Naive thymus-derived CD8-positive, alpha-beta T cell (primary cell): Measurements from ENCODE around the gene KLC4. TPM values are rescaled to one million over a fixed set of nuclear protein-coding genes. Genes with fewer than 3 reads are reported as not detected.
"Not testable (repeated sequence)": the region's sequence is repeated elsewhere in the genome, so short reads cannot be mapped to it uniquely, and the experiment has no call there.

Source experiments
- ATAC-seq, 2 donors: fragments of 150-1000 bp; cut with Tn5 transposase in 1 of 2; sonication (Bioruptor Pico), chemical (Tn5 transposase) in 1 of 2; 1 replicate in 1 of 2; 2 replicates in 1 of 2; pipeline ENCODE4 v1.10.0; 2021; ENCODE audit warnings: mild to moderate bottlenecking in 2 of 2, moderate library complexity in 2 of 2
- POLR2A ChIA-PET: fragments of 350-600 bp; sonication (Branson Sonifier 250); formaldehyde crosslinking; loops from one replicate; lab custom pipeline; 2021; ENCODE audit warnings: antibody characterized with exemption; lab: Charles Lee
- DNase-seq, 10 donors: peaks; one replicate each; pipeline versions ENCODE4 v3.0.0 to v3.0.0-alpha.2; 2020 to 2022
- H3K27ac Mint-ChIP-seq, 10 donors: one replicate each; pipeline ENCODE4 v1.8.0; 2020 to 2022; ENCODE audit warnings: mild to moderate bottlenecking in 10 of 10, mixed read lengths in 10 of 10, moderate library complexity in 4 of 10, inconsistent platforms in 1 of 10
- H3K27me3 Mint-ChIP-seq, 5 donors: one replicate each; pipeline ENCODE4 v1.8.0; 2021 to 2022; ENCODE audit warnings: mixed read lengths in 5 of 5
- H3K36me3 Mint-ChIP-seq, 3 donors: one replicate each; pipeline ENCODE4 v1.8.0; 2020 to 2022; ENCODE audit warnings: mixed read lengths in 3 of 3, mild to moderate bottlenecking in 2 of 3, inconsistent platforms in 1 of 3
- H3K4me1 Mint-ChIP-seq, 4 donors: one replicate each; pipeline ENCODE4 v1.8.0; 2021 to 2022; ENCODE audit warnings: mixed read lengths in 4 of 4
- H3K4me3 Mint-ChIP-seq, 10 donors: one replicate each; pipeline ENCODE4 v1.8.0; 2020 to 2022; ENCODE audit warnings: mild to moderate bottlenecking in 10 of 10, mixed read lengths in 10 of 10, moderate library complexity in 6 of 10, inconsistent platforms in 1 of 10
- H3K9me3 Mint-ChIP-seq, 9 donors: one replicate each; pipeline ENCODE4 v1.8.0; 2020 to 2022; ENCODE audit warnings: mixed read lengths in 9 of 9, mild to moderate bottlenecking in 3 of 9, inconsistent platforms in 1 of 9, moderate library complexity in 1 of 9
- polyA plus RNA-seq, 3 donors: library from polyadenylated mRNA; unstranded; fragments of 300-500 nt; fragmentation: Illumina TruSeq; gene quantifications; one replicate each; pipeline ENCODE4 v1.2.3, GENCODE V29; 2021
- total RNA-seq, 8 experiments: library from RNA in 2 of 8; stranded (reverse) in 2 of 8; gene quantifications; one replicate each; pipeline ENCODE4 v1.2.3 and lab custom pipeline; 2021 to 2026

KLC4 gene
- total and polyA plus RNA-seq, 5 experiments from 2014 or later = 9.9 to 64.6 (median 12.7) TPM

- H3K27me3 Mint-ChIP-seq = peaks cover 8 to 23% (median 13%) of the 10 kb centered on the region in 5 donors
- ATAC-seq (peak; percentile 79 to 80), DNase-seq (peak in 4 of 10 donors; percentile 11 to 23 (median 18))
- peak within 1 kb of the TSS; percentile 58 to 79 (median 70) for H3K4me3 Mint-ChIP-seq
- H3K36me3 Mint-ChIP-seq = peaks cover 0 to 41% (median 19%) of the 10 kb centered on the region in 3 donors
- H3K9me3 Mint-ChIP-seq = no peaks in the 10 kb centered on the region
- POLR2A ChIA-PET = interaction anchor here (0.6 kb wide), 1 partner anchor 996 kb away, joined by 5 read pairs; no protein-coding TSS in a partner anchor
- peaks cover 2 to 11% (median 9%) of the 10 kb centered on the region in 4 donors for H3K4me1 Mint-ChIP-seq
- peak within 1 kb of the TSS in 1 of 10 donors; percentile 27 for H3K27ac Mint-ChIP-seq
Observed at GRCh38 chr6:43075670-43076463, 16.4 kb downstream of the KLC4 start, which contains the start of gene PTK7. TSS of gene PTK7 (plus strand) at chr6:43076314. CDS start at chr6:43076489, 175 bp downstream.

- H3K36me3 Mint-ChIP-seq = peaks cover 0 to 32% (median 17%) of the 10 kb centered on the region in 3 donors
- H3K4me1 Mint-ChIP-seq = peaks cover 5 to 11% (median 9%) of the 10 kb centered on the region in 4 donors
- DNase-seq (peak in 3 of 10 donors; percentile 13 to 43 (median 33)), ATAC-seq (peak; percentile 29 to 51)
- peak overlapping the region in 1 of 10 donors; percentile 27 for H3K27ac Mint-ChIP-seq
- H3K27me3 Mint-ChIP-seq = peaks cover 8 to 23% (median 13%) of the 10 kb centered on the region in 5 donors
- H3K4me3 Mint-ChIP-seq = peak overlapping the region; percentile 55 to 79 (median 66)
- POLR2A ChIA-PET = interaction anchor here (0.6 to 0.7 kb wide), 2 partner anchors 12 to 997 kb away, joined by 3 to 5 read pairs; no protein-coding TSS in a partner anchor
- no peaks in the 10 kb centered on the region for H3K9me3 Mint-ChIP-seq
Observed at GRCh38 chr6:43076464-43077332, 17.3 kb downstream of the KLC4 start.

DNA sequence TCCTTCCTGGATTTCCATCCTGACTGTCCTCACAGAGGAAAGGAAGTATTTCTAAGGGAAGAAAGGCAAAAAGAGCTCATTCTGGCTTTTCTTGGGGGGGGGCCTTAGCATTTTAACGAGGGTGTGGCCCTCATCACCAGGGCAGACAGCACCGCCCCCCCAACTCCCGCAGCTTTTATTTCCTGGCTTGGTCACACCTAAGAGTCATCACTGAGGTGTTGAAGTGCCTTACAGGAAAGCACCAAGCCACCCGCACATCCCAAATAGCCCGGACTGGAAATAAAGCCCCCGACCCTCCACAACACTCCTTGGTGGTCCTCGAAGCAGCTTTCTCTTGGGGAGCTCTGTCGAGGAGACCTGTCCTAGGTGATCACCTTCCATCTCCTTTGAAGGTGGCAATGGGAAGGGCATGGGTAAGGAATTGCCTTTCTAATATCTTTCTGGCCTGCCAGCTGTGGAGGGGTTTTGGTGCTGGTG, 17.9 kb downstream of the KLC4 start:
- peak overlapping the region in 1 of 10 donors; percentile 15 for H3K27ac Mint-ChIP-seq
- POLR2A ChIA-PET = interaction anchor here (0.7 kb wide), 1 partner anchor 13 kb away, joined by 3 read pairs; no protein-coding TSS in a partner anchor
- H3K4me3 Mint-ChIP-seq = peak overlapping the region; percentile 55 to 79 (median 66)
- ATAC-seq = no peak
- peaks cover 0 to 26% (median 10%) of the 10 kb centered on the region in 3 donors for H3K36me3 Mint-ChIP-seq
- peaks cover 3 to 11% (median 9%) of the 10 kb centered on the region in 4 donors for H3K4me1 Mint-ChIP-seq
- no peaks in the 10 kb centered on the region for H3K9me3 Mint-ChIP-seq
- peak in 1 of 10 donors; percentile 59 for DNase-seq
- peaks cover 8 to 23% (median 13%) of the 10 kb centered on the region in 5 donors for H3K27me3 Mint-ChIP-seq

GRCh38 chr6:43077981-43078511, 18.6 kb downstream of the KLC4 start:
- H3K27ac Mint-ChIP-seq = peak overlapping the region in 3 of 10 donors; percentile 3 to 15 (median 5)
- H3K9me3 Mint-ChIP-seq = no peaks in the 10 kb centered on the region
- H3K36me3 Mint-ChIP-seq = peaks cover 0 to 19% (median 4%) of the 10 kb centered on the region in 3 donors
- ATAC-seq (no peak), DNase-seq (peak in 1 of 10 donors; percentile 36)
- H3K4me3 Mint-ChIP-seq = peak overlapping the region in 9 of 10 donors; percentile 3 to 77 (median 64)
- H3K4me1 Mint-ChIP-seq = peaks cover 3 to 11% (median 9%) of the 10 kb centered on the region in 4 donors
- peaks cover 8 to 23% (median 13%) of the 10 kb centered on the region in 5 donors for H3K27me3 Mint-ChIP-seq
- POLR2A ChIA-PET = no interaction called here

DNA sequence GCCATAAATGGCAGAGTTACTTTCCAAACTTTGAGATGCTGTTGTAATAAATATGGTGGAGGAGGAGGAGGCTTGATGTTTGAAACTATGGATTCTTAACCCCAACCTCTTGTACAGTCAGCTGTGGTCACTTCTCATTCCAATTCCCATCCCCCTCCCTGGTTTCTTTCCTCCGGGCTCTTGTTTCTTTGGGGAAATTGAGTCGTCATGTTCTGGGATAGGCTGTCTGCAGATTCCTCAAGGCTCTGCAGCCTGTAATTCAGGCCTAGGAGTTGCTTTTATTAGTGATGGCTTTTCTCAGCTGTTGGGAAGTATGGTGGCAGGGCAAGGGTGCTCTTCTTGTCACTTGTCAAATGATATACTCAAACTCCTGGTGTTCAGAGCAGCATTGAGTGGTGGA, 19.3 kb downstream of the KLC4 start:
- no peak overlapping the region for H3K27ac Mint-ChIP-seq
- peaks cover 0 to 12% (median 0%) of the 10 kb centered on the region in 3 donors for H3K36me3 Mint-ChIP-seq

DNA sequence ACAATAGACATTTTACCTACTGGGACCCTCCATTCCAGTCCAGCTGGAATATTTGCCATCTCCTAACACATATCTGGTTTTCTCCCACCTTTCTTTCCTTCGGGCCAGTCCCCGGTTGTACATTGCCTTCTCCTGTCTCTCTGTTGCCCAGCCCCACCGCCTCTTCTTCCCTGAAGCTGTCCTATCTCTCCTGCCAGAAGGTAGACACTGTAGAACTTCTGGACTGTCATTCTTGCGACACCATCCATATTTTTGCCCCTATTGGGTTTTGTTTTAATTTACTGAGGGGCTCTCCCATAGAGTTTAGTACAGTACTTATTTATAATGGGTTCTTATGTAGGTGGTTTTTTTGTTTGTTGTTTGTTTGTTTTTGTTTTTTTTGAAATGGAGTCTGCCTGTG, 21.6 kb downstream of the KLC4 start:
- peaks cover 8 to 18% (median 13%) of the 10 kb centered on the region in 5 donors for H3K27me3 Mint-ChIP-seq
- no peaks in the 10 kb centered on the region for H3K9me3 Mint-ChIP-seq
- no peaks in the 10 kb centered on the region for H3K36me3 Mint-ChIP-seq
- peaks cover 3 to 9% (median 7%) of the 10 kb centered on the region in 4 donors for H3K4me1 Mint-ChIP-seq
- no peak overlapping the region for H3K4me3 Mint-ChIP-seq
- no peak overlapping the region for H3K27ac Mint-ChIP-seq
- ATAC-seq = no peak
- DNase-seq = no peak
- POLR2A ChIA-PET = interaction anchor here (0.5 kb wide), 1 partner anchor 226 kb away, joined by 3 read pairs; no protein-coding TSS in a partner anchor

More for the DNA sequence above, 19.3 kb downstream of the KLC4 start:
- Mint-ChIP-seq H3K4me3 (peak overlapping the region in 1 of 10 donors; percentile 8), H3K4me1 (peaks cover 3 to 11% (median 9%) of the 10 kb centered on the region in 4 donors), H3K9me3 (no peaks in the 10 kb centered on the region), H3K27me3 (peaks cover 8 to 23% (median 13%) of the 10 kb centered on the region in 5 donors)
- DNase-seq (peak in 1 of 10 donors; percentile 19), ATAC-seq (no peak)
- POLR2A ChIA-PET = no interaction called here

- H3K36me3 Mint-ChIP-seq, H3K4me3 Mint-ChIP-seq, DNase-seq, H3K4me1 Mint-ChIP-seq, ATAC-seq, POLR2A ChIA-PET, H3K9me3 Mint-ChIP-seq: not testable (repeated sequence)
- Mint-ChIP-seq H3K27me3 (peaks cover 8 to 14% (median 13%) of the 10 kb centered on the region in 5 donors), H3K27ac (peak overlapping the region in 1 of 10 donors; percentile 73)
Observed at GRCh38 chr6:43081922-43082321, 22.5 kb downstream of the KLC4 start.

- no peaks in the 10 kb centered on the region for H3K36me3 Mint-ChIP-seq
- POLR2A ChIA-PET = interaction anchor here (0.6 kb wide), 1 partner anchor 466 kb away, joined by 3 read pairs; no protein-coding TSS in a partner anchor
- no peak overlapping the region for H3K27ac Mint-ChIP-seq
- no peak for DNase-seq
- no peak for ATAC-seq
- H3K9me3 Mint-ChIP-seq = no peaks in the 10 kb centered on the region
- H3K4me3 Mint-ChIP-seq = no peak overlapping the region
- peaks cover 1 to 3% (median 2%) of the 10 kb centered on the region in 4 donors for H3K4me1 Mint-ChIP-seq
- peaks cover 2 to 8% (median 5%) of the 10 kb centered on the region in 5 donors for H3K27me3 Mint-ChIP-seq
Observed at GRCh38 chr6:43082806-43083655, 23.6 kb downstream of the KLC4 start.

DNA sequence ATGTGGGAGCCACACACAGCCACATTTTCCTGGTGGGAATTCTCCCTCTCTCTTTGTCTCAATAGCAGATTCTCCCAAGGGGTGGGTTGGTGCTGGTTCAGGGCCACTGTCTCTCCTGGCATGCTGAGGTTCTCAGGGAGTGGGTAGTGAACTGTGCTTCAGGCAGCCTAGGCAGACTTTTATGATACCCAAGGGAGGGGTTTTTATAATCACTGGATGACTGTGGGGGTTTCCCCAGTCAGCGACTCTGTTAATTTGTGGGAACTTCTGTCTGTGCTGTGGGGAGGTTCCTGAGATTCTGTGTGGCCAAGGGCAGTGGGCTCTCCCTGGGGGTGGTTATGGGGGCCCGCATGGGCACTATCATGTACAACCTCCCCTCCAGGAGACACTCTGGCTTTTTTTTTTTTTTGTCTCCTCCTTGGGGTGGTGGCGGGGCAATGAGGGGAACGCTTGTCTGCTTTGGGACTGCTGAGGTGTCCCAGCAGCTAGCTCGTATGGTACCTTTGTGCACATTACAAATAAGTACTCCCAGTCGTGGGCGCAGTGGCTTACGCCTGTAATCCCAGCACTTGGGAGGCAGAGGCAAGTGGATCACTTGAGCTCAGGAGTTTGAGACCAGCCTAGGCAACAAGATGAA, 26.7 kb downstream of the KLC4 start:
- H3K4me1 Mint-ChIP-seq = peaks cover 0 to under 1% (median 0%) of the 10 kb centered on the region in 4 donors
- H3K27ac Mint-ChIP-seq = no peak overlapping the region
- POLR2A ChIA-PET = no interaction called here
- no peaks in the 10 kb centered on the region for H3K9me3 Mint-ChIP-seq
- DNase-seq = no peak
- ATAC-seq = no peak
- H3K36me3 Mint-ChIP-seq = no peaks in the 10 kb centered on the region
- no peak overlapping the region for H3K4me3 Mint-ChIP-seq
- peaks cover 0 to 3% (median 0%) of the 10 kb centered on the region in 5 donors for H3K27me3 Mint-ChIP-seq

DNA sequence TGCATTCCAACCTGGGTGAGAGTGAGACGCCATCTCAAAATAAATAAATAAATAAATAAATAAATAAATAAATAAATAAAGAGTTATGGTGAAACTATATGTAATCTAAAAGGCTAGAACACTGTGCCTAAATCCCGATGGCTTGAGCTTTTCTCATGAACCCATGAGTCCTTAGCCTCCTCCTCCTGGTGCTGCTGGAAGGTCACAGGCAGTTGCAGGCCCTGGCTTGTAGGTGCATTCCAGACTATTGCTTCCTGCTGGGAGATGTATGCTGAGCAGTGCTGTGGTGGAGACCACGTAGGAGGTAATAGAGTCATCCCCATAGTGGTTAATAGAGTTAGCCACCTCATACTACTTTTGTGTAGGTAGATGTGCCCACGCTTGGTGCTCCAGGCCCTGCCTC, 29.2 kb downstream of the KLC4 start:
- Mint-ChIP-seq H3K27me3 (peaks cover 0 to 3% (median 0%) of the 10 kb centered on the region in 5 donors), H3K27ac (no peak overlapping the region), H3K4me3 (no peak overlapping the region), H3K4me1 (peaks cover 0 to 11% (median 7%) of the 10 kb centered on the region in 4 donors), H3K9me3 (no peaks in the 10 kb centered on the region), H3K36me3 (no peaks in the 10 kb centered on the region)
- no peak for ATAC-seq
- no peak for DNase-seq
- POLR2A ChIA-PET = no interaction called here
